Trophoblast cell (in vitro differentiated cells and primary cell): Measurements from ENCODE around the gene SETDB2.
A peak's percentile ranks its signal among the peaks of the same experiment; 100 is the strongest.

Experiments used
- DNase-seq, 2 donors: peaks; one replicate each; pipeline ENCODE4 v3.0.0-alpha.2; 2016
- H2AFZ ChIP-seq: 2 replicates; pipeline ENCODE4 v1.6.1; 2013; ENCODE audit warnings: low read length, moderate library complexity, mild to moderate bottlenecking; ENCODE audit not compliant: insufficient read depth, poor library complexity
- H2AK5ac ChIP-seq: 2 replicates; pipeline ENCODE4 v1.6.1; 2013; ENCODE audit warnings: mild to moderate bottlenecking, low read length
- H2BK120ac ChIP-seq: 2 replicates; pipeline ENCODE4 v1.6.1; 2013; ENCODE audit warnings: low read length, mild to moderate bottlenecking, moderate library complexity; ENCODE audit not compliant: insufficient read depth, poor library complexity
- H2BK12ac ChIP-seq: 2 replicates; pipeline ENCODE4 v1.6.1; 2013; ENCODE audit warnings: mild to moderate bottlenecking, low read length, moderate library complexity
- H2BK5ac ChIP-seq: 2 replicates; pipeline ENCODE4 v1.6.1; 2013; ENCODE audit warnings: low read length, low read depth, moderate library complexity, mild to moderate bottlenecking; ENCODE audit not compliant: poor library complexity
- H3K14ac ChIP-seq: 2 replicates; pipeline ENCODE4 v1.6.1; 2013; ENCODE audit warnings: mild to moderate bottlenecking, low read length
- H3K18ac ChIP-seq: 2 replicates; pipeline ENCODE4 v1.6.1; 2013; ENCODE audit warnings: mild to moderate bottlenecking, low read length
- H3K23ac ChIP-seq: 2 replicates; pipeline ENCODE4 v1.6.1; 2013; ENCODE audit warnings: low read length
- H3K27ac ChIP-seq: 2 replicates; pipeline ENCODE4 v1.5.1; 2013; ENCODE audit warnings: low read depth, mild to moderate bottlenecking, inconsistent platforms, low read length, moderate library complexity
- H3K27me3 ChIP-seq: 2 replicates; pipeline ENCODE4 v1.6.1; 2013; ENCODE audit warnings: inconsistent platforms, mild to moderate bottlenecking, low read length, moderate library complexity; ENCODE audit not compliant: insufficient read depth
- H3K36me3 ChIP-seq, 2 experiments: 1 replicate in 1 of 2; 2 replicates in 1 of 2; pipeline ENCODE4 v1.6.1; 2013; ENCODE audit warnings: low read length in 2 of 2, mild to moderate bottlenecking in 2 of 2, moderate library complexity in 1 of 2; ENCODE audit not compliant: insufficient read depth in 2 of 2, control insufficient read depth in 1 of 2
- H3K4ac ChIP-seq: 2 replicates; pipeline ENCODE4 v1.6.1; 2013; ENCODE audit warnings: low read depth, mild to moderate bottlenecking, low read length, moderate library complexity
- H3K4me1 ChIP-seq, 2 experiments: 1 replicate in 1 of 2; 2 replicates in 1 of 2; pipeline ENCODE4 v1.6.1; 2013; ENCODE audit warnings: low read length in 2 of 2, mild to moderate bottlenecking in 2 of 2, moderate library complexity in 1 of 2; ENCODE audit not compliant: insufficient read depth in 2 of 2, control insufficient read depth in 1 of 2
- H3K4me2 ChIP-seq: 2 replicates; pipeline ENCODE4 v1.6.1; 2013; ENCODE audit warnings: inconsistent platforms, mild to moderate bottlenecking, low read length, moderate library complexity
- H3K4me3 ChIP-seq: 2 replicates; pipeline ENCODE4 v1.5.1; 2013; ENCODE audit warnings: mild to moderate bottlenecking, low read depth, low read length, inconsistent platforms
- H3K79me1 ChIP-seq: one replicate; pipeline ENCODE4 v1.6.1; 2013; ENCODE audit warnings: low read length
- H3K79me2 ChIP-seq: 2 replicates; pipeline ENCODE4 v1.6.1; 2013; ENCODE audit warnings: low read length, mild to moderate bottlenecking; ENCODE audit not compliant: control insufficient read depth, insufficient read depth, poor library complexity
- H3K9ac ChIP-seq: 2 replicates; pipeline ENCODE4 v1.6.1; 2013; ENCODE audit warnings: mild to moderate bottlenecking, low read length
- H3K9me3 ChIP-seq: 2 replicates; pipeline ENCODE4 v1.6.1; 2013; ENCODE audit warnings: low read depth, mild to moderate bottlenecking, control low read depth, inconsistent platforms, low read length; ENCODE audit not compliant: insufficient read depth
- H4K12ac ChIP-seq: 2 replicates; pipeline ENCODE4 v1.6.1; 2013; ENCODE audit warnings: low read depth, mild to moderate bottlenecking, low read length, moderate library complexity
- H4K8ac ChIP-seq: 2 replicates; pipeline ENCODE4 v1.6.1; 2013; ENCODE audit warnings: low read depth, mild to moderate bottlenecking, low read length, moderate library complexity
- H4K91ac ChIP-seq: one replicate; pipeline ENCODE4 v1.6.1; 2013; ENCODE audit warnings: low read depth, mild to moderate bottlenecking, low read length, moderate library complexity
- WGBS: extraction: QIAGEN DNeasy Blood & Tissue Kit; methylation state at CpG from one replicate; pipeline ENCODE4 v1.1.7; 2013; ENCODE audit warnings: missing lambda C conversion rate; ENCODE audit not compliant: insufficient read length, insufficient coverage; ENCODE audit errors: extremely low coverage; 5-methylcytosine and 5-hydroxymethylcytosine counted together

Gene SETDB2

DNA sequence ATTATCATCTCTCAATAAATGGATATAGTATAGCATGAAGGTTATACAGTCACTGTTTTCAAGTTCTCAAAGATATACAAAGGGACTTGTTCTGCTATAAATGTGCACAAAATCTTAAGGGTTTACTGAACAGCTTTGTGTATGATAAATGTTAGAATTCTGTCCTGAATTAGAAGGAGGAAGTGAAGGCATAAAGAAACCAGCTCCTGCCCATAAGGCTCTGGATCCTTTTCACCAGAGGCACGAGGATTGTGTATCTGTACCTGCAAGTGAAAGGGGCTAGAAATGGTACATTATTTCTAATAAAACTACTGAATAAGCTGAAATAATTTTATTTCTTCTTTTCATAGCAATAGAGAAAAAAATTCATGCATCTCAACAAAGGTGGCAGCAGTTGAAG lies 84.1 kb downstream of the SETDB2 start:
- Histone ChIP-seq H3K79me1 (no peaks in the 10 kb centered on the region), H3K79me2 (no peaks in the 10 kb centered on the region), H3K18ac (no peak overlapping the region), H3K14ac (no peak overlapping the region), H4K8ac (no peak overlapping the region), H3K4me2 (no peak overlapping the region), H3K36me3 (peaks cover 1 to 2% of the 10 kb centered on the region in 2 experiments), H3K27ac (no peak overlapping the region), H2BK5ac (no peak overlapping the region), H3K4ac (no peak overlapping the region), H2BK120ac (no peak overlapping the region), H3K27me3 (no peaks in the 10 kb centered on the region), H3K4me3 (no peak overlapping the region), H2BK12ac (no peak overlapping the region), H3K4me1 (no peaks in the 10 kb centered on the region), H3K9me3 (no peaks in the 10 kb centered on the region), H4K91ac (no peak overlapping the region), H2AK5ac (no peak overlapping the region), H2AFZ (no peak overlapping the region), H4K12ac (no peak overlapping the region), H3K23ac (no peak overlapping the region), H3K9ac (no peak overlapping the region)
- no CpG with 5 or more reads among the region's 1 CpG for WGBS
- no peak for DNase-seq

DNA sequence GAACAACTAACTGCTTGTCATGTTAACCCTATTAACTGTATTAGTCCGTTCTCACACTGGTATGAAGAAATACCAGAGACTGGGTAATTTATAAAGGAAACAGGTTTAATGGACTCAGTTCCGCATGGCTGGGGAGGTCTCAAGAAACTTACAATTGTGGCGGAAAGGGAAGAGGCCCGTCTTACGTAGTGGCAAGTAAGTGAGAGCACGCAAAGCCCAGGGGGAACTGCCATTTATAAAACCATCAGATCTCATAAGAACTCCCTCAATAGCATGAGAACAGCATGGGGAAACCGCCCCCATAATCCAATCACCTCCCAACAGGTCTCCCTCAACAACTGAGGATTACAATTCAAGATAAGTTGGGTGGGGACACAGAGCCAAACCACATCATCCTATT lies 86.4 kb downstream of the SETDB2 start:
- no peak overlapping the region for H3K23ac ChIP-seq

DNA sequence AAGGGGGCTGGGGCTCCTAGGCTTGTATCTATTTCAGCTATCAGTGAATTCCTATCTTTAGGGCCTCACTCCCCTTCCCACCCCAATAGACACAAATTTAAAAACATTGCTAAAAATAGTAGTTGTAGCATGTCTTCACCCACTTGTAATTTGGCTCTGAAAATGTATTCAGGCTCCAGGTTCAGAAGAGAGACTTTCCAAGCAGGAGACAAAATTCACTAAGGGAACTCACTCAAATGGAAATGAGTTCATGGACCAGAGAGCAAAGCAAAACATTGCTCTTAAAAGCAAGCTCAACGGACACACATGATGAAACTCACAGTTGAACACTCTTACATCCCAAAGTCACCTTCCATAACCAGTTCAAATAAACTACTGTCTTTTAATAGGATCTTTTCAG lies 88.5 kb downstream of the SETDB2 start:
- no peak overlapping the region for H3K4ac ChIP-seq
- no peak overlapping the region for H3K18ac ChIP-seq
- no peak overlapping the region for H2BK12ac ChIP-seq
- no peak overlapping the region for H3K9ac ChIP-seq
- no peak overlapping the region for H3K27ac ChIP-seq
- H3K9me3 ChIP-seq: no peaks in the 10 kb centered on the region
- H3K36me3 ChIP-seq: peaks cover 1 to 3% of the 10 kb centered on the region in 2 experiments
- H2AK5ac ChIP-seq: no peak overlapping the region
- no peak overlapping the region for H2AFZ ChIP-seq
- H3K14ac ChIP-seq: no peak overlapping the region
- H3K27me3 ChIP-seq: no peaks in the 10 kb centered on the region
- H2BK120ac ChIP-seq: no peak overlapping the region
- no peaks in the 10 kb centered on the region for H3K79me2 ChIP-seq
- H4K91ac ChIP-seq: no peak overlapping the region
- no peaks in the 10 kb centered on the region for H3K79me1 ChIP-seq
- DNase-seq: no peak
- WGBS: no CpG with 5 or more reads among the region's 1 CpG
- H3K4me1 ChIP-seq: no peaks in the 10 kb centered on the region
- no peak overlapping the region for H2BK5ac ChIP-seq
- H4K8ac ChIP-seq: no peak overlapping the region
- H4K12ac ChIP-seq: no peak overlapping the region
- H3K4me3 ChIP-seq: no peak overlapping the region
- H3K23ac ChIP-seq: no peak overlapping the region
- H3K4me2 ChIP-seq: no peak overlapping the region

More for the DNA sequence above, 86.4 kb downstream of the SETDB2 start:
- Histone ChIP-seq H2BK120ac (no peak overlapping the region), H2BK5ac (no peak overlapping the region), H4K12ac (no peak overlapping the region), H3K27me3 (no peaks in the 10 kb centered on the region), H3K79me2 (no peaks in the 10 kb centered on the region), H3K36me3 (peaks cover 1 to 2% of the 10 kb centered on the region in 2 experiments), H2BK12ac (no peak overlapping the region), H3K4me3 (no peak overlapping the region), H3K79me1 (no peaks in the 10 kb centered on the region), H3K4me2 (no peak overlapping the region), H4K8ac (no peak overlapping the region), H4K91ac (no peak overlapping the region), H3K4me1 (no peaks in the 10 kb centered on the region), H3K18ac (no peak overlapping the region), H2AK5ac (no peak overlapping the region), H3K4ac (no peak overlapping the region), H3K27ac (no peak overlapping the region), H3K14ac (no peak overlapping the region), H3K9ac (no peak overlapping the region), H2AFZ (no peak overlapping the region), H3K9me3 (no peaks in the 10 kb centered on the region)
- WGBS: no CpG with 5 or more reads among the region's 7 CpGs
- no peak for DNase-seq

DNA sequence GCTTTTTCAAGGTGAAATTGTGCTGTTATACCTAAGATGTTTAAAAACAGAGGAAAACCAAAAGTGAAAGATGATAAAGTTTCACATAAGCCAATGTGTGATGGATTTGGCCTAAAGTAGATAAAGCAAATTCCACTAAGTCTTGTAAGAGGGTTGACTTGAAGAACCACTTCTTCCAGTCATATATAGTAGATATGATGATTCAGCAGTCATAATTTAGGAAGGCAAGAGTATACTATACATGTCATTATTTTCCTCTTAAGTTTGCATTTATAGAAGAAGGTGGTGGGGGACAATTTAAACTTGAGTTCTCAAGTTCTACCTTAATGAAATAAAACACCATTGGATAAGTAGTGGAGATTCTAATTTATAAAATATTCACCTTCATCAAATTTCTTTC lies 88.9 kb downstream of the SETDB2 start:
- peak in 1 of 2 donors; percentile 39 for DNase-seq
- no peak overlapping the region for H3K18ac ChIP-seq
- H3K4ac ChIP-seq: no peak overlapping the region
- no peak overlapping the region for H2AK5ac ChIP-seq
- no peak overlapping the region for H3K14ac ChIP-seq
- H3K9me3 ChIP-seq: no peaks in the 10 kb centered on the region
- H3K79me1 ChIP-seq: no peaks in the 10 kb centered on the region
- no peak overlapping the region for H3K27ac ChIP-seq
- H3K36me3 ChIP-seq: peaks cover 2 to 3% of the 10 kb centered on the region in 2 experiments
- no peak overlapping the region for H2BK5ac ChIP-seq
- H3K4me1 ChIP-seq: no peaks in the 10 kb centered on the region
- H3K27me3 ChIP-seq: no peaks in the 10 kb centered on the region
- no peaks in the 10 kb centered on the region for H3K79me2 ChIP-seq
- H3K4me3 ChIP-seq: no peak overlapping the region
- H3K9ac ChIP-seq: no peak overlapping the region
- no peak overlapping the region for H4K91ac ChIP-seq
- no peak overlapping the region for H2BK12ac ChIP-seq
- no peak overlapping the region for H2AFZ ChIP-seq
- no peak overlapping the region for H3K4me2 ChIP-seq
- H4K8ac ChIP-seq: no peak overlapping the region
- no peak overlapping the region for H4K12ac ChIP-seq
- H2BK120ac ChIP-seq: no peak overlapping the region
- H3K23ac ChIP-seq: no peak overlapping the region
